Karpas-422 (cell line): Measurements from ENCODE around the gene BAHCC1. TPM values are rescaled to one million over a fixed set of nuclear protein-coding genes. Genes with fewer than 3 reads are reported as not detected.

Experiments
- DNase-seq: peaks from one replicate; pipeline ENCODE4 v3.0.0-alpha.2; 2015
- H2AFZ ChIP-seq: fragments of 200-600 bp; sonication (generic); 2 replicates; pipeline ENCODE4 v1.6.1; 2014; ENCODE audit warnings: antibody characterized with exemption, low read length, mixed read lengths
- H3K27ac ChIP-seq: fragments of 200-600 bp; sonication (generic); 2 replicates; pipeline ENCODE4 v1.5.1; 2014; ENCODE audit warnings: mild to moderate bottlenecking, low read length, moderate library complexity
- H3K27me3 ChIP-seq: fragments of 200-600 bp; sonication (generic); 2 replicates; pipeline ENCODE4 v1.6.1; 2014; ENCODE audit warnings: low read length, mixed read lengths
- H3K36me3 ChIP-seq: fragments of 200-600 bp; sonication (generic); 2 replicates; pipeline ENCODE4 v1.6.1; 2014; ENCODE audit warnings: low read length, mixed read lengths; ENCODE audit not compliant: insufficient read depth
- H3K4me1 ChIP-seq: fragments of 200-600 bp; sonication (generic); 2 replicates; pipeline ENCODE4 v1.6.1; 2014; ENCODE audit warnings: mild to moderate bottlenecking, low read length, mixed read lengths
- H3K4me2 ChIP-seq: fragments of 200-600 bp; sonication (generic); 2 replicates; pipeline ENCODE4 v1.6.1; 2014; ENCODE audit warnings: low read length, low read depth, mild to moderate bottlenecking; ENCODE audit not compliant: poor library complexity, severe bottlenecking
- H3K4me3 ChIP-seq: fragments of 200-600 bp; sonication (generic); 2 replicates; pipeline ENCODE4 v1.5.1; 2014; ENCODE audit warnings: mild to moderate bottlenecking, antibody characterized with exemption, low read length, mixed read lengths
- H3K79me2 ChIP-seq: fragments of 200-600 bp; sonication (generic); 2 replicates; pipeline ENCODE4 v1.6.1; 2014; ENCODE audit warnings: mild to moderate bottlenecking, low read length, mixed read lengths
- H3K9ac ChIP-seq: fragments of 200-600 bp; sonication (generic); 2 replicates; pipeline ENCODE4 v1.6.0; 2014; ENCODE audit warnings: low read length
- H3K9me2 ChIP-seq: fragments of 200-600 bp; sonication (generic), shearing (Covaris generic); replicated peaks from 2 replicates; pipeline ENCODE4 v1.6.0; 2014; ENCODE audit warnings: mild to moderate bottlenecking, low read length, moderate library complexity; ENCODE audit not compliant: insufficient read depth
- H3K9me3 ChIP-seq: fragments of 300-700, 200-600 bp; sonication (generic); 2 replicates; pipeline ENCODE4 v1.6.1; 2014; ENCODE audit warnings: low read length, mixed read lengths
- H4K20me1 ChIP-seq: fragments of 200-600 bp; sonication (generic); 2 replicates; pipeline ENCODE4 v1.6.1; 2014; ENCODE audit warnings: mild to moderate bottlenecking, antibody characterized with exemption, low read length, low read depth; ENCODE audit not compliant: insufficient read depth
- total RNA-seq: library from RNA; depleted of rRNA; stranded (reverse); fragments of >200 nt; shearing (Covaris generic); gene quantifications from 2 replicates; pipeline ENCODE4 v1.2.3, GENCODE V29; 2014; ENCODE audit warnings: low replicate concordance

The BAHCC1 gene
- total RNA-seq, 1 experiment from 2014 or later: not detected

- DNase-seq: peak; percentile 60
- Histone ChIP-seq H3K4me2 (no peak overlapping the region), H3K36me3 (no peaks in the 10 kb centered on the region), H3K79me2 (no peaks in the 10 kb centered on the region), H3K9me3 (no peaks in the 10 kb centered on the region), H3K27me3 (no peaks in the 10 kb centered on the region), H2AFZ (no peak overlapping the region), H4K20me1 (no peaks in the 10 kb centered on the region), H3K9ac (no peak overlapping the region), H3K27ac (no peak overlapping the region), H3K9me2 (no peaks in the 10 kb centered on the region), H3K4me3 (no peak overlapping the region), H3K4me1 (peaks cover 9% of the 10 kb centered on the region)
Observed at GRCh38 chr17:81365601-81366585, 29.4 kb upstream of the BAHCC1 start.

- H3K36me3 ChIP-seq: no peaks in the 10 kb centered on the region
- H3K9me2 ChIP-seq: no peaks in the 10 kb centered on the region
- H3K9ac ChIP-seq: no peak overlapping the region
- no peak overlapping the region for H2AFZ ChIP-seq
- no peak overlapping the region for H3K4me2 ChIP-seq
- no peak overlapping the region for H3K27ac ChIP-seq
- DNase-seq: no peak
- H3K4me1 ChIP-seq: peaks cover 9% of the 10 kb centered on the region
- no peaks in the 10 kb centered on the region for H3K27me3 ChIP-seq
- no peaks in the 10 kb centered on the region for H4K20me1 ChIP-seq
- no peaks in the 10 kb centered on the region for H3K9me3 ChIP-seq
- H3K79me2 ChIP-seq: no peaks in the 10 kb centered on the region
- no peak overlapping the region for H3K4me3 ChIP-seq
Observed at GRCh38 chr17:81366648-81367047, 28.6 kb upstream of the BAHCC1 start.

- no peak overlapping the region for H3K27ac ChIP-seq
- H3K9me3 ChIP-seq: no peaks in the 10 kb centered on the region
- no peaks in the 10 kb centered on the region for H3K79me2 ChIP-seq
- H3K9me2 ChIP-seq: no peaks in the 10 kb centered on the region
- no peak for DNase-seq
- H3K4me3 ChIP-seq: no peak overlapping the region
- no peak overlapping the region for H2AFZ ChIP-seq
- peaks cover 9% of the 10 kb centered on the region for H3K4me1 ChIP-seq
- H3K9ac ChIP-seq: no peak overlapping the region
- H4K20me1 ChIP-seq: no peaks in the 10 kb centered on the region
- H3K27me3 ChIP-seq: no peaks in the 10 kb centered on the region
- H3K36me3 ChIP-seq: no peaks in the 10 kb centered on the region
- no peak overlapping the region for H3K4me2 ChIP-seq
Observed at GRCh38 chr17:81367171-81367570, 28.1 kb upstream of the BAHCC1 start.

- Histone ChIP-seq H2AFZ (no peak overlapping the region), H3K4me1 (peaks cover 9% of the 10 kb centered on the region), H3K27me3 (no peaks in the 10 kb centered on the region), H3K9me2 (no peaks in the 10 kb centered on the region), H3K4me3 (no peak overlapping the region), H3K9ac (no peak overlapping the region), H3K4me2 (no peak overlapping the region), H3K27ac (no peak overlapping the region), H3K79me2 (no peaks in the 10 kb centered on the region), H4K20me1 (no peaks in the 10 kb centered on the region), H3K36me3 (no peaks in the 10 kb centered on the region), H3K9me3 (no peaks in the 10 kb centered on the region)
- DNase-seq: no peak
Observed at GRCh38 chr17:81368161-81369022, 26.9 kb upstream of the BAHCC1 start.

GRCh38 chr17:81370294-81370693 is 25.0 kb upstream of the BAHCC1 start:
- Histone ChIP-seq H3K4me2 (no peak overlapping the region), H3K9ac (no peak overlapping the region)

GRCh38 chr17:81371910-81372760 is 23.1 kb upstream of the BAHCC1 start:
- H3K9ac ChIP-seq: no peak overlapping the region
- H3K27ac ChIP-seq: no peak overlapping the region
- no peak overlapping the region for H3K4me3 ChIP-seq
- no peak overlapping the region for H3K4me2 ChIP-seq
- no peaks in the 10 kb centered on the region for H3K36me3 ChIP-seq
- no peaks in the 10 kb centered on the region for H3K4me1 ChIP-seq
- H3K79me2 ChIP-seq: no peaks in the 10 kb centered on the region
- no peaks in the 10 kb centered on the region for H3K27me3 ChIP-seq
- no peaks in the 10 kb centered on the region for H3K9me3 ChIP-seq
- no peak for DNase-seq
- H4K20me1 ChIP-seq: no peaks in the 10 kb centered on the region
- H3K9me2 ChIP-seq: no peaks in the 10 kb centered on the region
- H2AFZ ChIP-seq: no peak overlapping the region

More at GRCh38 chr17:81370294-81370693, 25.0 kb upstream of the BAHCC1 start:
- DNase-seq: no peak
- Histone ChIP-seq H2AFZ (no peak overlapping the region), H3K9me2 (no peaks in the 10 kb centered on the region), H3K9me3 (no peaks in the 10 kb centered on the region), H3K4me1 (peaks cover 9% of the 10 kb centered on the region), H3K27ac (no peak overlapping the region), H3K79me2 (no peaks in the 10 kb centered on the region), H4K20me1 (no peaks in the 10 kb centered on the region), H3K27me3 (no peaks in the 10 kb centered on the region), H3K4me3 (no peak overlapping the region), H3K36me3 (no peaks in the 10 kb centered on the region)

- Histone ChIP-seq H3K4me1 (no peaks in the 10 kb centered on the region), H3K4me3 (no peak overlapping the region), H3K27me3 (no peaks in the 10 kb centered on the region), H3K9me2 (no peaks in the 10 kb centered on the region), H3K9ac (no peak overlapping the region), H3K27ac (no peak overlapping the region), H3K4me2 (no peak overlapping the region), H4K20me1 (no peaks in the 10 kb centered on the region), H3K9me3 (no peaks in the 10 kb centered on the region), H3K79me2 (no peaks in the 10 kb centered on the region), H3K36me3 (no peaks in the 10 kb centered on the region), H2AFZ (no peak overlapping the region)
- DNase-seq: no peak
Observed at GRCh38 chr17:81373536-81374160, 21.6 kb upstream of the BAHCC1 start.
